ENCODE measurements around the gene PHACTR1. TPM values are rescaled to one million over a fixed set of nuclear protein-coding genes. Genes with fewer than 3 reads are reported as not detected.

The PHACTR1 gene
- total and polyA plus RNA-seq, 9 of the 15 experiments (the other 6 are each of a cell fraction or from before 2014, with no cell fraction given) = 11.5 to 32.6 (median 22.0) TPM

GRCh38 chr6:13147782-13148181 lies 431.2 kb downstream of the PHACTR1 start:
- no peaks in the 10 kb centered on the region for H3K9me3 ChIP-seq (replicated peaks; ENCODE audit: control insufficient read depth, insufficient read depth, low read depth, low read length)
- H3K4me1 ChIP-seq (replicated peaks in 1 of 2; ENCODE audit: control insufficient read depth in 2 of 2, insufficient read depth in 2 of 2, low read length in 2 of 2) = no peaks in the 10 kb centered on the region
- H3K9ac ChIP-seq (ENCODE audit: insufficient read depth in 1 of 2, low read depth in 2 of 2, low read length in 2 of 2) = no peak overlapping the region
- TF ChIP-seq, protein P1, sequence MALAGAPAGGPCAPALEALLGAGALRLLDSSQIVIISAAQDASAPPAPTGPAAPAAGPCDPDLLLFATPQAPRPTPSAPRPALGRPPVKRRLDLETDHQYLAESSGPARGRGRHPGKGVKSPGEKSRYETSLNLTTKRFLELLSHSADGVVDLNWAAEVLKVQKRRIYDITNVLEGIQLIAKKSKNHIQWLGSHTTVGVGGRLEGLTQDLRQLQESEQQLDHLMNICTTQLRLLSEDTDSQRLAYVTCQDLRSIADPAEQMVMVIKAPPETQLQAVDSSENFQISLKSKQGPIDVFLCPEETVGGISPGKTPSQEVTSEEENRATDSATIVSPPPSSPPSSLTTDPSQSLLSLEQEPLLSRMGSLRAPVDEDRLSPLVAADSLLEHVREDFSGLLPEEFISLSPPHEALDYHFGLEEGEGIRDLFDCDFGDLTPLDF (CRISPR knock-in tag; IDR thresholded peaks at IDR 0.05) = no peak
- no peak for TF ChIP-seq ZNF551 (CRISPR knock-in tag; IDR thresholded peaks at IDR 0.05)
- TF ChIP-seq, protein P2, sequence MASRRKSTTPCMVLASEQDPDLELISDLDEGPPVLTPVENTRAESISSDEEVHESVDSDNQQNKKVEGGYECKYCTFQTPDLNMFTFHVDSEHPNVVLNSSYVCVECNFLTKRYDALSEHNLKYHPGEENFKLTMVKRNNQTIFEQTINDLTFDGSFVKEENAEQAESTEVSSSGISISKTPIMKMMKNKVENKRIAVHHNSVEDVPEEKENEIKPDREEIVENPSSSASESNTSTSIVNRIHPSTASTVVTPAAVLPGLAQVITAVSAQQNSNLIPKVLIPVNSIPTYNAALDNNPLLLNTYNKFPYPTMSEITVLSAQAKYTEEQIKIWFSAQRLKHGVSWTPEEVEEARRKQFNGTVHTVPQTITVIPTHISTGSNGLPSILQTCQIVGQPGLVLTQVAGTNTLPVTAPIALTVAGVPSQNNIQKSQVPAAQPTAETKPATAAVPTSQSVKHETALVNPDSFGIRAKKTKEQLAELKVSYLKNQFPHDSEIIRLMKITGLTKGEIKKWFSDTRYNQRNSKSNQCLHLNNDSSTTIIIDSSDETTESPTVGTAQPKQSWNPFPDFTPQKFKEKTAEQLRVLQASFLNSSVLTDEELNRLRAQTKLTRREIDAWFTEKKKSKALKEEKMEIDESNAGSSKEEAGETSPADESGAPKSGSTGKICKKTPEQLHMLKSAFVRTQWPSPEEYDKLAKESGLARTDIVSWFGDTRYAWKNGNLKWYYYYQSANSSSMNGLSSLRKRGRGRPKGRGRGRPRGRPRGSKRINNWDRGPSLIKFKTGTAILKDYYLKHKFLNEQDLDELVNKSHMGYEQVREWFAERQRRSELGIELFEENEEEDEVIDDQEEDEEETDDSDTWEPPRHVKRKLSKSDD (conservative IDR thresholded peaks at IDR 0.05; ENCODE audit: low read length) = no peak
- TF ChIP-seq JUN (IDR thresholded peaks at IDR 0.05; ENCODE audit: borderline replicate concordance, low read depth, low read length) = no peak
- no peak for TF ChIP-seq JUN (CRISPR knock-in tag; IDR thresholded peaks at IDR 0.05; ENCODE audit: borderline replicate concordance)
- TF ChIP-seq DNMT1 (IDR thresholded peaks at IDR 0.05) = no peak
- TF ChIP-seq HMG20B (CRISPR knock-in tag; IDR thresholded peaks at IDR 0.05) = no peak
- TF ChIP-seq, protein P3, sequence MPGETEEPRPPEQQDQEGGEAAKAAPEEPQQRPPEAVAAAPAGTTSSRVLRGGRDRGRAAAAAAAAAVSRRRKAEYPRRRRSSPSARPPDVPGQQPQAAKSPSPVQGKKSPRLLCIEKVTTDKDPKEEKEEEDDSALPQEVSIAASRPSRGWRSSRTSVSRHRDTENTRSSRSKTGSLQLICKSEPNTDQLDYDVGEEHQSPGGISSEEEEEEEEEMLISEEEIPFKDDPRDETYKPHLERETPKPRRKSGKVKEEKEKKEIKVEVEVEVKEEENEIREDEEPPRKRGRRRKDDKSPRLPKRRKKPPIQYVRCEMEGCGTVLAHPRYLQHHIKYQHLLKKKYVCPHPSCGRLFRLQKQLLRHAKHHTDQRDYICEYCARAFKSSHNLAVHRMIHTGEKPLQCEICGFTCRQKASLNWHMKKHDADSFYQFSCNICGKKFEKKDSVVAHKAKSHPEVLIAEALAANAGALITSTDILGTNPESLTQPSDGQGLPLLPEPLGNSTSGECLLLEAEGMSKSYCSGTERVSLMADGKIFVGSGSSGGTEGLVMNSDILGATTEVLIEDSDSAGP (CRISPR knock-in tag; IDR thresholded peaks at IDR 0.05) = no peak
- TF ChIP-seq ZFP1 (CRISPR knock-in tag; IDR thresholded peaks at IDR 0.05) = no peak
- no peak for TF ChIP-seq ZFP36 (IDR thresholded peaks at IDR 0.05; ENCODE audit: low read depth, low read length, partially characterized antibody)
- no peak for TF ChIP-seq SIRT6 (IDR thresholded peaks at IDR 0.05; ENCODE audit: low read depth, low read length)
- no peak for TF ChIP-seq PHB (CRISPR knock-in tag; IDR thresholded peaks at IDR 0.05)
- no peak for TF ChIP-seq ZNF175 (CRISPR knock-in tag; IDR thresholded peaks at IDR 0.05; ENCODE audit: low read depth)
- TF ChIP-seq FUS (optimal IDR thresholded peaks at IDR 0.05; ENCODE audit: low read depth, low read length) = no peak
- no peak for TF ChIP-seq HMGN3 (IDR thresholded peaks at IDR 0.05; ENCODE audit: borderline replicate concordance, extremely low read depth, insufficient read length, low read depth, low read length)
- no peak for TF ChIP-seq ZNF354B (CRISPR knock-in tag; IDR thresholded peaks at IDR 0.05)
- TF ChIP-seq ATF7 (IDR thresholded peaks at IDR 0.05) = no peak
- no peak overlapping the region for H3K4me2 ChIP-seq (ENCODE audit: insufficient read depth, low read length)
- ATAC-seq (no peak; the same call in 2 of the 3 replicates), DNase-seq (ENCODE audit: extremely low read depth in 1 of 4, low spot score in 3 of 4) (no peak), FAIRE-seq (no peak)
- H3K36me3 ChIP-seq (ENCODE audit: control insufficient read depth, insufficient read depth, low read length) = no peaks in the 10 kb centered on the region
- intact Hi-C loops (cut with micrococcal nuclease) = no loop called here
- H4K20me1 ChIP-seq (replicated peaks; ENCODE audit: control insufficient read depth, insufficient read depth, low read length) = no peaks in the 10 kb centered on the region
- no peaks in the 10 kb centered on the region for H3K9me1 ChIP-seq (ENCODE audit: control insufficient read depth, insufficient read depth, low read length)
- H3K27me3 ChIP-seq (ENCODE audit: control insufficient read depth in 2 of 2, insufficient read depth in 2 of 2, low read length in 2 of 2) = 0 out of 5 replicates have a peak, but pooled peaks cover 0 to 2% of the 10 kb centered on the region in 2 experiments
- ChIA-PET CTCF (ENCODE audit: low intra/inter-chr PET ratio) (no interaction called here), POLR2A (interaction anchor here (1.3 kb wide), 1 partner anchor 11 kb away, joined by 5 read pairs; no protein-coding TSS in a partner anchor)
- no peak overlapping the region for H3K27ac ChIP-seq (ENCODE audit: extremely low read depth, low read depth, low read length)
- no peaks in the 10 kb centered on the region for H3K79me2 ChIP-seq (ENCODE audit: control insufficient read depth, insufficient read depth, low read length)
- H3K4me3 ChIP-seq = no peak overlapping the region
- in situ Hi-C loops (cut with MboI) = no loop called here
- 0% methylated on average over 2 of the region's 2 CpGs for WGBS (ENCODE audit: insufficient coverage, low coverage, missing lambda C conversion rate)
- BruUV-seq (replicated peaks) = no TSS peak
- no peak overlapping the region for H2AFZ ChIP-seq (ENCODE audit: low read depth, low read length)
